GM19455 (cell line): ENCODE data around the gene SEMA3B.
"Not testable (repeated sequence)": the region's sequence is repeated elsewhere in the genome, so short reads cannot be mapped to it uniquely, and the experiment has no call there.

ENCODE experiments used
- ATAC-seq: cut with Tn5 transposase; IDR thresholded peaks from one replicate; pipeline ENCODE4 v1.9.1; 2021; ENCODE audit not compliant: unreplicated experiment

SEMA3B gene

GRCh38 chr3:50271314-50271936 lies 2.5 kb downstream of the SEMA3B start:
- ATAC-seq, result no peak

DNA sequence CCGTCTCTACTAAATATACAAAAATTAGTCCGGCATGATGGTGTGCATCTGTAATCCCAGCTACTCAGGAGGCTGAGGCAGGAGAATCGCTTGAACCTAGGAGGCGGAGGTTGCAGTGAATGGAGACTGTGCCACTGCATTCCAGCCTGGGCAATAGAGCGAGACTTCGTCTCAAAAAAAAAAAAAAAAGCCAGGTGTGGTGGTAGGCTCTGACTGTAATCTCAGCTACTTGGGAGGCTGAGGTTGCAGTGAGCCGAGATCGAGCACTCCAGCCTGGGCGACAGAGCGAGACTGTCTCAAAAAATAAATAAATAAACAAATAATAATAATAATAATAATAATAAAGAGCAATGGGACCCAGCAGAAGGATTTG lies 3.6 kb downstream of the SEMA3B start:
- ATAC-seq, result peak; percentile 5

DNA sequence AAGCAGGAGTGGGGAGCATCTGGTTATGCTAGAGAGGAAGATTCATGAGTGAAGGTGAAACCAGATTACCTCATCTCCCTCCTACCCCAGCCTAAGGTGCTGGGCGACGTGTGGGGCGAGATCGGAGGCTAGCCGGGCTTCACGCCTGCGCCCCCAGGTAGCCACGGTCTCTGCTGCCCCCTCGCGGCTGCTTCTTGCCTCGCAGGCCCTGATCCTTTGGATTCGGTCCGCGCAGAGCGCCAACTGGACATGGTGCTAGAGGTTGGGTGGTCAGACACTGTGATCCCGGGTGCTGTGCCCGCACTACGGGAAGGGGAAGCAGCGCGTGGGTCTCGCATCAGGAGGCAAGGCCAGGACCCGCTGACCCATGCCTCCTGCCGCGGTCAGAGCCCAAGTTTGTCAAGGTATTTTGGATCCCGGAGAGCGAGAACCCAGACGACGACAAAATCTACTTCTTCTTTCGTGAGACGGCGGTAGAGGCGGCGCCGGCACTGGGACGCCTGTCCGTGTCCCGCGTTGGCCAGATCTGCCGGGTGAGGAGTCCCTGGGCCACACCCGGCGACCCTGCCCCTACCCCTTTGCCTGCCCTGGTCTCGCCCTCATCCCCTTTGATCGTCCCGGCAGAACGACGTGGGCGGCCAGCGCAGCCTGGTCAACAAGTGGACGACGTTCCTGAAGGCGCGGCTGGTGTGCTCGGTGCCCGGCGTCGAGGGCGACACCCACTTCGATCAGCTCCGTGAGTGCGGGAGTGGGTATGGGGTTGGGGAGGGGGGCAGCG lies 4.2 kb downstream of the SEMA3B start:
- ATAC-seq, result peak; percentile 80

DNA sequence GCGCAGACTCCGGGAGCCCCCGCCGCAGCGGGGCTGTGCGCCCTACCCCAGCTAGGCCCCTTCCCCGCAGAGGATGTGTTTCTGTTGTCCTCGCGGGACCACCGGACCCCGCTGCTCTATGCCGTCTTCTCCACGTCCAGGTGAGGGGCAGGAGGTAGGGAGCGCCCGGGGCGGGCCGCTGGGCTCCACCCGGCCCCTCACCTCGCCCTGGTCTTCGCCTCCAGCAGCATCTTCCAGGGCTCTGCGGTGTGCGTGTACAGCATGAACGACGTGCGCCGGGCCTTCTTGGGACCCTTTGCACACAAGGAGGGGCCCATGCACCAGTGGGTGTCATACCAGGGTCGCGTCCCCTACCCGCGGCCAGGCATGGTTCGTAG lies 4.7 kb downstream of the SEMA3B start:
- ATAC-seq, result no peak

DNA sequence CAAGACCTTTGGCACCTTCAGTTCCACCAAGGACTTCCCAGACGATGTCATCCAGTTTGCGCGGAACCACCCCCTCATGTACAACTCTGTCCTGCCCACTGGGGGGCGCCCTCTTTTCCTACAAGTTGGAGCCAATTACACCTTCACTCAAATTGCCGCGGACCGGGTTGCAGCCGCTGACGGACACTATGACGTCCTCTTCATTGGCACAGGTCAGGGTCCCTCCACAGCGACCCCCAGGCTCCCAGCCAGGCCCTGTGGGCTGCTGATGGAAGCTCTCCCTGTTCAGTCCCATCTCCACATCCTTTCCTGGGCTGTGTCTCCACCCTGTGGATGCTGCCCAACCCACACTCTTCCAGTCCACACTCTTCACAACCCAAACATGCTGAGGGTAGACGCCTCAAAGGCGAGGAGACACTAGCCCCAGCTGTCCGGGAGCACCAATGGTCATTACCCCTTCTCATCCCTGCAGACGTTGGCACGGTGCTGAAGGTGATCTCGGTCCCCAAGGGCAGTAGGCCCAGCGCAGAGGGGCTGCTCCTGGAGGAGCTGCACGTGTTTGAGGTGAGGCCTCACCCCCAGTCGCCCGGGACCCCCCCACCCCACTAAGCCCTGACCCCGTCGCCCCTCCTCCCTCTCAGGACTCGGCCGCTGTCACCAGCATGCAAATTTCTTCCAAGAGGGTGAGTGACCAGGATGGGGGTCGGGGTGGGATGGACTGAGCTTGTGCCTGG lies 5.6 kb downstream of the SEMA3B start:
- no peak for ATAC-seq

DNA sequence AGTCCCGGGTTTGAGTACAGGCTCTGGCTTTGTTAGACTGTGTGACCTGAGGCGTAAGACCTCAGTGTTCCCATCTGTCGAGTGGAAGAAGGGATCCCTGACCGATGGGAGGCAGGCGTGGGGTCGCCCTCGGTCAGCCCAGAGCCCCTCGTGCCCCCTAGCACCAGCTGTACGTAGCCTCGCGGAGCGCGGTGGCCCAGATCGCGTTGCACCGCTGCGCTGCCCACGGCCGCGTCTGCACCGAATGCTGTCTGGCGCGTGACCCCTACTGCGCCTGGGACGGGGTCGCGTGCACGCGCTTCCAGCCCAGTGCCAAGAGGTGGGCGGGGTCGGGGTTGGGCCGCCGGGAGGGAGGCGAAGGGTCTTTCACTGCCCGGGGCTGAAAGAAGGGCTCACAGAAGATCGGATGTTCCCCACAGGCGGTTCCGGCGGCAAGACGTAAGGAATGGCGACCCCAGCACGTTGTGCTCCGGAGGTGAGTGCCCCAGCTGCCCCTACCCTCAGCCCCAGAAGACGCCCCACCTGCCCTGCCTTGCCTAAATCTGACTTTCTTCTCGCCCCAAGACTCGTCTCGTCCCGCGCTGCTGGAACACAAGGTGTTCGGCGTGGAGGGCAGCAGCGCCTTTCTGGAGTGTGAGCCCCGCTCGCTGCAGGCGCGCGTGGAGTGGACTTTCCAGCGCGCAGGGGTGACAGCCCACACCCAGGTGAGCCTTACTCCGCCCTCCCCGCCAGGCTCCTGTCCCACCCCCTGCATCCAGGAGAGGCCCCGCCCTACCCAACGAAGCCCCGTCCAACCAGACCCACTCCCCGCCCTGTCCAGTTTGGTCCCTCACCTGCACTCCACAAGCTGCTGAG lies 6.4 kb downstream of the SEMA3B start:
- no peak for ATAC-seq

DNA sequence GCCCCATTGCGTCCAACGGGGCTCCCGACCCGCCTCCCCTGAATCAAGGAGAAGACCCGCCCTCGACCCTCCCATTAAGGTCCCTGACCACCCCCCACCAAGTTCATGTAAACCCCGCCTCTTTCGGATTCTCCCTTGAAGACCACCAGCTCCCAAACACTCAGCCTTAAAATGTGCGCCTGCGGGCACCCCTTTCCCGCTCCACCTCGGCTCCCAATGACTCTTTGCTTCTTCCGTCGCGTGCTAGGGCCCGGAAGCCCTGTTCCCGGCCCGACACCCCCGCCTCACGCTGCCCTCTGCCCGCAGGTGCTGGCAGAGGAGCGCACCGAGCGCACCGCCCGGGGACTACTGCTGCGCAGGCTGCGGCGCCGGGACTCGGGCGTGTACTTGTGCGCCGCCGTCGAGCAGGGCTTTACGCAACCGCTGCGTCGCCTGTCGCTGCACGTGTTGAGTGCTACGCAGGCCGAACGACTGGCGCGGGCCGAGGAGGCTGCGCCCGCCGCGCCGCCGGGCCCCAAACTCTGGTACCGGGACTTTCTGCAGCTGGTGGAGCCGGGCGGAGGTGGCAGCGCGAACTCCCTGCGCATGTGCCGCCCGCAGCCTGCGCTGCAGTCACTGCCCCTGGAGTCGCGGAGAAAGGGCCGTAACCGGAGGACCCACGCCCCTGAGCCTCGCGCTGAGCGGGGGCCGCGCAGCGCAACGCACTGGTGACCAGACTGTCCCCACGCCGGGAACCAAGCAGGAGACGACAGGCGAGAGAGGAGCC lies 7.2 kb downstream of the SEMA3B start:
- ATAC-seq, result no peak

GRCh38 chr3:50276762-50277101 lies 7.8 kb downstream of the SEMA3B start:
- ATAC-seq, result no peak

GRCh38 chr3:50278123-50278879 lies 9.4 kb downstream of the SEMA3B start:
- ATAC-seq, result no peak

DNA sequence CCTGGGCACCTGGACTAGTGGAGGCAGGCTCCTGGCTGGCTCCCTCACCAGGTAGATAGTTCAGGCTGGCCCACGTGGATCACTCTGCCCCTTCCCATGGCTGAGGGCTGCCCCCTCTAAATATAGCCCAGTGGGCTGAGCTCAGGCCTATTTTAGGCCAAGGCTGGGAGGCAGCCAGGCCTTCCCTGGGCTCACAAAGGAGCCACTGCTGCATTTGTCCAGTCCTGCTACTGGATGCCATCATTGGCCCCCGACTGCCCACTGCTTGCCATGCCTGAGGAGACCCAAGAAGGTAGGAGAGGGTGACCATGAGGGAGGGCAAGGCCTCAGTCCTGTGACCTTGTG lies 9.9 kb downstream of the SEMA3B start, which contains the start of gene LSMEM2:
LSMEM2 (plus strand) TSS at position 208 of the 345 bp plus-strand sequence; CDS start at position 235, 27 bp downstream.
- no peak for ATAC-seq

DNA sequence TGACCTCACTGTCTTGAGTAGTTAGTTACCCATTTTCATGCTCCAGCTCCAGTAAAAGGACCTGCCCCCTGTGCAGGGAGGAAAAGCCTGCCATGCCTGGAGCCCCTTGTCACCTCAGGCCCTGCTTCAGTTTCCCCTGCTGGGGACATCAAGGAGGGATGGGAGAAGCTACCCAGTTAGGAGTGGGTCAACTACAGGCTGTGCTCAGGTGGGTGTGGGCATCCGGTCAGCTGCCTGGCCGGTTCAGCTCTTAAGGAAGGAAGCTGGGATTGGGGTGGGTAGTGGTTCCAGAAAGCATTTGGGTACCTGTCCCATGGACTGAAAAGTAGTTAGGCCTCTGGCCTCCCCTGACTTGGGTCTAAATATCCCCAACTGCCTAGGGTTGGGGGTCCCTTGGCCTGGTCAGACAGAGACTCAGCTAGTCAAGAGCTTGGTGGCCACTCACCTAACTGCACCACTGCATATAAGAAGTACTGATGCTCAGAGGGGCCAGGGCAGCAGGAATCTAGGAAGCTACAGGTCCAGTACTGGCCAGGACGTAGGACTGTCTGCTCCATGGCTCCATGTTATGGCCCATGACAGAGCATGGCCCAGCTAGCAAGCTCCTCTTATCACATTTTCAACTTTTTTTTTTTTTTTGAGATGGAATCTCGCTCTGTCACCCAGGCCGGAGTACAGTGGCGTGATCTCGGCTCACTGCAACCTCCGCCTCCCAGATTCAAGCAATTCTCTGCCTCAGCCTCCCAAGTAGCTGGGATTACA lies 10.5 kb downstream of the SEMA3B start:
- no peak for ATAC-seq

GRCh38 chr3:50284121-50284520 lies 15.2 kb downstream of the SEMA3B start:
- ATAC-seq, result not testable (repeated sequence)

GRCh38 chr3:50286322-50287227 lies 17.6 kb downstream of the SEMA3B start:
- ATAC-seq, result no peak

DNA sequence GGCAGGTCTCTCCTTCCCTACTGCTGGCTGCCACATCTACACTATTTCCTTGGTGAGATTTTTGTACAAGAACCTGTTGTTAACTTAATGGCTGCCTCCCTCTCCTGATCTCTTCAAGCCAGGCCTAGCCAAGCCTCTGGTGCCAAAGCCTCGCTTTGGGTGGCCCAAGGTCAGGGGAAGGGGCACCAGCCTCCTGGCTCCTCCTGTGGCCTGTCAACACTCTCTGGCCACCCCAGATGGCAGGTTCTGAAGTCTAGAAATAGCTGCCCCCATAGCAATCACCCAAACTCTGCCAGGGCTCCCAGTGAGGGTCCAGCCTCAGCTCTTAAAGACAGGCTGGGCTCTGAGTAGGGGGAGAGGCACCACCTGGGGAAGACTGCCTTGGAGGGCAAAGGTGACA lies 18.3 kb downstream of the SEMA3B start:
- ATAC-seq, result no peak

GRCh38 chr3:50288387-50289007 lies 19.6 kb downstream of the SEMA3B start:
- ATAC-seq, result no peak

DNA sequence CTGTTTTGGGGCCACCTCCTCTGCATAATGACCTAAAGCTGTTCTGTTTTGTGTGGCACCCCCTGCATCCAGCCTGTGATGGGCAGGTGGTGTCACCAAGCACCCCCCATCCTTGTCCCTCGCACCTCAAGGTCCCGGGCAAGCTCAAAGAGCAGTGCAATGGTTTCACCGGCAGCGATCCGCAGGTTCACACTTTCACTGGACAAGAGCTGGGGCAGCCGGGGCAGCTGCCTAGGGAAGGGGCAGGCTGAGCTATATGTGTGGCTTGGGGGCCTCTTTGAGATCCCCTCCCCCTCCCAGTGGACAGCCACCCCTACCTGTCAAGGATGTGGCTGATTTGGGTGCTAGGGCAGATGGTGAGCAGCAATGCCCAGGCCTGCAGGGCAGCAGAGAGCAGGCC lies 20.2 kb downstream of the SEMA3B start:
- ATAC-seq, result no peak

GRCh38 chr3:50290161-50290641 lies 21.3 kb downstream of the SEMA3B start:
- no peak for ATAC-seq
